Transverse colon (tissue), 4 donors: ENCODE measurements around the gene GNB1L. TPM values are rescaled to one million over a fixed set of nuclear protein-coding genes. Genes with fewer than 3 reads are reported as not detected.
"Not testable (repeated sequence)": the region's sequence is repeated elsewhere in the genome, so short reads cannot be mapped to it uniquely, and the experiment has no call there.

Experiments used
- DNase-seq: peaks from one replicate; pipeline ENCODE4 v3.0.0-alpha.2; 2019
- H3K27ac ChIP-seq, 4 donors: fragments of 200-600 bp; sonication (generic); 2 replicates each; pipeline ENCODE4 v1.5.1; 2016 to 2018; ENCODE audit warnings: inconsistent platforms in 4 of 4
- H3K27me3 ChIP-seq: fragments of 200-600 bp; sonication (generic); 2 replicates; pipeline ENCODE4 v1.5.1; 2017; ENCODE audit warnings: inconsistent platforms
- H3K36me3 ChIP-seq, 4 donors: fragments of 200-600 bp; sonication (generic); 2 replicates each; pipeline ENCODE4 v1.5.1; 2017 to 2019; ENCODE audit warnings: inconsistent platforms in 4 of 4
- H3K4me1 ChIP-seq, 4 donors: fragments of 200-600 bp; sonication (generic); 2 replicates each; pipeline ENCODE4 v1.5.1; 2017 to 2020; ENCODE audit warnings: inconsistent platforms in 4 of 4
- H3K4me3 ChIP-seq, 4 donors: fragments of 200-600 bp; sonication (generic); 1 replicate in 1 of 4; 2 replicates in 3 of 4; pipeline versions ENCODE4 v1.5.1 to v1.6.1; 2017 to 2019; ENCODE audit warnings: inconsistent platforms in 4 of 4
- H3K9me3 ChIP-seq, 2 donors: fragments of 200-600 bp; sonication (generic); 2 replicates each; pipeline ENCODE4 v1.5.1; 2017 to 2019; ENCODE audit warnings: inconsistent platforms in 2 of 2
- CTCF ChIP-seq, 5 experiments: fragments of 200-600 bp in 3 of 5; fragments of 450-650 bp in 2 of 5; sonication (generic) in 3 of 5; IDR thresholded peaks; 1 replicate in 2 of 5; 2 replicates in 3 of 5; pipeline ENCODE4 v1.5.1; 2016 to 2017; ENCODE audit warnings: antibody characterized with exemption in 5 of 5, inconsistent platforms in 3 of 5, mild to moderate bottlenecking in 2 of 5, moderate library complexity in 1 of 5
- EP300 ChIP-seq: sonication (generic); formaldehyde crosslinking; IDR thresholded peaks from one replicate; pipeline ENCODE4 v1.6.1; 2017; ENCODE audit warnings: antibody characterized with exemption, low read depth
- POLR2A ChIP-seq: fragments of 450-650 bp; IDR thresholded peaks from one replicate; pipeline ENCODE4 v1.6.1; 2016; ENCODE audit warnings: antibody characterized with exemption, mild to moderate bottlenecking, moderate library complexity
- POLR2AphosphoS5 ChIP-seq, 3 donors: sonication (generic); formaldehyde crosslinking; IDR thresholded peaks; one replicate each; pipeline ENCODE4 v1.6.1; 2016; ENCODE audit warnings: antibody characterized with exemption in 3 of 3
- WGBS, 2 donors: methylation state at CpG; one replicate each; pipeline ENCODE4 v1.1.5; 2018; ENCODE audit warnings: low coverage in 1 of 2; 5-methylcytosine and 5-hydroxymethylcytosine counted together
- in situ Hi-C, 4 donors: fragments of 200-750 bp; cut with MboI; loops; one replicate each; pipeline versions ENCODE4 v1.15.0 to v1.15.1; 2017; ENCODE audit warnings: low sequenced_read_pairs in 3 of 4, low pct_ligation_motif_present in 1 of 4, low pct_unique_long_range_greater_than_20kb in 1 of 4
- intact Hi-C: fragments of 100-400 bp; cut with DNase I; formaldehyde crosslinking; loops from one replicate; pipeline ENCODE4 v1.15.1; 2023; ENCODE audit warnings: low total_unique reads
- total RNA-seq, 4 donors: library from RNA; depleted of rRNA; stranded (reverse); fragments of >200 nt; gene quantifications; one replicate each; pipeline ENCODE4 v1.1.0, GENCODE V29; 2016

GNB1L gene
- total RNA-seq, 4 donors from 2014 or later, result 0.80 to 4.8 (median 2.8) TPM

DNA sequence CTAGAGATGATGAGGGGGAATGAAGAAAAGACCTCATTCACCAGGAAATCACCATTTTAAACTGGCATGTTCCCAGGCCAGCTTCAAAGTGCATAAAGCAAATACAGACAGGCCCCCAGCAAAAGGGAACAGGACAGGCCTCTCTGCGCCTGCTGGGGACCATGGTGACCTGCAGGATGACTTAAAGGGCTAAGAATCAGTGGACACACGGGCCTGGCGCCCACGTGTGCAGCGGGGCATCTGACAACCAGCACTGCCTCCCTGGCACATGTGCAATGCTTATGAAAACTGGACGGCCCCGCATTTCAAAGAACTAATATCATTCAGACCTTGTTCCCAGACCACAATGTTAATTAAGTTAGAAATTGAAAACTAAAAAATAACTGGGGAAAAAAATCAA is 58.5 kb downstream of the GNB1L start:
- in situ Hi-C loops, result no loop called here
- 92% methylated on average over 7 of the region's 7 CpGs; no CpG with 5 or more reads in 1 of the 2 donors for WGBS, 2 donors
- DNase-seq, result no peak
- H3K36me3 ChIP-seq, result no peaks in the 10 kb centered on the region
- H3K4me1 ChIP-seq, result no peaks in the 10 kb centered on the region
- TF ChIP-seq EP300 (no peak), CTCF (IDR thresholded peaks at IDR 0.05) (no peak), POLR2A (no peak)
- no peak overlapping the region for H3K27ac ChIP-seq
- H3K4me3 ChIP-seq, result no peak overlapping the region
- H3K9me3 ChIP-seq, result no peaks in the 10 kb centered on the region
- no peaks in the 10 kb centered on the region for H3K27me3 ChIP-seq
- intact Hi-C loops, result no loop called here

DNA sequence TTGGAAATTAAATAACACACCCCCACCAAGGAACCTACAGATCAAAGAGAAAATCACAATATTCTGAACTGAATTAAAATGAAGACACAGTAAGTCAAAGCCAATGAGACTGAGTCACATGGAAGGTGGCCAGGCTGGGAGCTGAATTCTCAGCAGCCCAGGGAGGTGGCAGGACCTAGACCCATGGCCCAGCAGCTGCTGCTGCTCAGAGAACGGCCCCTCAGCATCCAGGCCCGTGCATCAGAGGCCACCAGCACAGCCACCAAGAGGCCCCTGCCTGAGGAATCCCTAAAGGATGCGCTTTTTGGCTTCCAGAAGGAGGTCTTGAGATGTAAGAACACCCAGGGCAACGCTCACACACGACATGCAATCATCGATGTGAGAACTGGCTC is 59.1 kb downstream of the GNB1L start:
- intact Hi-C loops (no loop called here), in situ Hi-C loops (no loop called here)
- no peaks in the 10 kb centered on the region for H3K27me3 ChIP-seq
- H3K36me3 ChIP-seq, result no peaks in the 10 kb centered on the region
- no peak overlapping the region for H3K4me3 ChIP-seq
- 60 to 93% methylated on average over 1 to 6 of the region's 6 CpGs for WGBS, 2 donors
- no peak overlapping the region for H3K27ac ChIP-seq
- H3K9me3 ChIP-seq, result no peaks in the 10 kb centered on the region
- no peak for DNase-seq
- no peaks in the 10 kb centered on the region for H3K4me1 ChIP-seq
- TF ChIP-seq POLR2AphosphoS5 (IDR thresholded peaks at IDR 0.05), result no peak
- no peak for TF ChIP-seq CTCF (IDR thresholded peaks at IDR 0.05)
- TF ChIP-seq EP300, result no peak
- no peak for TF ChIP-seq POLR2A

DNA sequence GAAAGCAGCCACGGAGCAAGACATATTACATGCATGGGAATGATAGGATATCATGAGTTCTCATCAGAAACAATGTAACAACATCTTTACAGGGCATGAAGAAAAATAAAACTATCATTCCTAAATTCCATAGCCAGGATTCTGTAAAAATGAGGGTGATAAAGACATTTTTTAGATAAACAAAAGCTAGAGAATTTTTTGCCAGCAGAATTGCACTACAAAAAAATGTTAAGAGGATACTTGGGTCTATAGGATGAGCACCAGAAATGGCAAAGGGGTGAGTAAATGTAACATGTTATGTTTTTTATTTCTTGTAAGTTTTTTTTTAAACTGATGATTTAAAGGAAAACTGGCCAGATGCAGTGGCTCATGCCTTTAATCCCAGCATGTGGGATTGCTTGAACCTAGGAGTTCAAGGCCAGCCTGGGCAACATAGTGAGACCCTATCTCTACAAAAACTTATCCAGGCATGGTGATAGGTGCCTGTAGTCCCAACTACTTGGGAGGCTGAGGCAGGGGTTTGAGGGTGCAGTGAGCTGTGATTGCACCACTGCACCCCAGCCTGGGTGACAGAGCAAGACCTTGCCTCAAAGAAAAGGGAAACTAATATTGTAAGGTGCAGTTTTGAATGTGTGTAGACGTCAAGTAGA is 60.9 kb downstream of the GNB1L start:
- intact Hi-C loops (no loop called here), in situ Hi-C loops (no loop called here)
- Histone ChIP-seq H3K27ac (no peak overlapping the region), H3K4me3 (no peak overlapping the region), H3K4me1 (no peaks in the 10 kb centered on the region), H3K9me3 (no peaks in the 10 kb centered on the region), H3K36me3 (no peaks in the 10 kb centered on the region), H3K27me3 (no peaks in the 10 kb centered on the region)
- TF ChIP-seq POLR2AphosphoS5 (IDR thresholded peaks at IDR 0.05) (no peak), EP300 (no peak), CTCF (IDR thresholded peaks at IDR 0.05) (no peak), POLR2A (no peak)
- WGBS, 2 donors, result 88 to 100% methylated on average over 2 of the region's 2 CpGs
- DNase-seq, result no peak

DNA sequence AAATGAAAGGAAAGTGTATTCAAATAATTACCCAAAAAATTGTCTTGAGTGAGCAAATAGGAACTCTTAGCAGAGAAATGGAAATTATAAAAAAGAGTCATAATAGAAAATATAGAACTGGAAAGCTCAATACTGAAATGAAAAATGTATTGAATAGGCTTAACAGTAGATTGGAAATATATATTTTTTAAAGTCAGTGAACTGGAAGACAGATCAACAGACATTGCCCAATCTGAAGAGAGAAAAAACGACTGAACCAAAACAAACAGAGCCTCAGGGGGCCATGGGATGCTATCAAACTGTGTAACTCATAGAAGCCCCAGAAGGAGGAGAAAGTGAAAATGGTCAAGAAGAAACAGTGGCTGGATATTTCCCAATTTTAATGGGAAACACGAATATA is 61.5 kb downstream of the GNB1L start:
- 80 to 100% methylated on average over 2 of the region's 2 CpGs for WGBS, 2 donors
- in situ Hi-C loops, result no loop called here
- Histone ChIP-seq H3K9me3 (no peaks in the 10 kb centered on the region), H3K27ac (no peak overlapping the region), H3K4me3 (no peak overlapping the region), H3K36me3 (no peaks in the 10 kb centered on the region), H3K4me1 (no peaks in the 10 kb centered on the region), H3K27me3 (no peaks in the 10 kb centered on the region)
- intact Hi-C loops, result no loop called here
- TF ChIP-seq EP300, result no peak
- TF ChIP-seq POLR2A, result no peak
- TF ChIP-seq POLR2AphosphoS5 (IDR thresholded peaks at IDR 0.05), result no peak
- no peak for TF ChIP-seq CTCF (IDR thresholded peaks at IDR 0.05)
- no peak for DNase-seq

DNA sequence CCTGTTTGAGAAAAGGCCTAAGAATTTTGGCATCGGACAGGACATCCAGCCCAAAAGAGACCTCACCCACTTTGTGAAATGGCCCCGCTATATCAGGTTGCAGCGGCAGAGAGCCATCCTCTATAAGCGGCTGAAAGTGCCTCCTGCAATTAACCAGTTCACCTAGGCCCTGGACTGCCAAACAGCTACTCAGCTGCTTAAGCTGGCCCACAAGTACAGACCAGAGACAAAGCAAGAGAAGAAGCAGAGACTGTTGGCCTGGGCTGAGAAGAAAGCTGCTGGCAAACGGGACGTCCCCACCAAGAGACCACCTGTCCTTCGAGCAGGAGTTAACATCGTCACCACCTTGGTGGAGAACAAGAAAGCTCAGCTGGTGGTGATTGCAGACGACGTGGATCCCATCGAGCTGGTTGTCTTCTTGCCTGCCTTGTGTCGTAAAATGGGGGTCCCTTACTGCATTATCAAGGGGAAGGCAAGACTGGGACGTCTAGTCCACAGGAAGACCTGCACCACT is 62.2 kb downstream of the GNB1L start:
- DNase-seq, H3K9me3 ChIP-seq, H3K36me3 ChIP-seq, H3K4me1 ChIP-seq, in situ Hi-C loops, intact Hi-C loops, H3K27ac ChIP-seq, H3K27me3 ChIP-seq, H3K4me3 ChIP-seq: not testable (repeated sequence)
- 96% methylated on average over 13 of the region's 13 CpGs; no CpG with 5 or more reads in 1 of the 2 donors for WGBS, 2 donors
